Caco-2 (cell line): ENCODE results near the gene TMEM62. TPM values are rescaled to one million over a fixed set of nuclear protein-coding genes. Genes with fewer than 3 reads are reported as not detected.

Experiments used
- BruUV-seq: library from RNA; stranded (reverse); fragments of 400-500 nt; replicated peaks from 2 replicates; lab custom pipeline; 2021; lab: Mats Ljungman, UMichigan
- CTCF ChIA-PET: fragments of 300-600 bp; sonication (Branson Sonifier 250); formaldehyde crosslinking; loops from one replicate; lab custom pipeline; 2022; ENCODE audit warnings: antibody characterized with exemption; lab: Charles Lee
- POLR2A ChIA-PET: fragments of 300-600 bp; sonication (Branson Sonifier 250); formaldehyde crosslinking; loops from one replicate; lab custom pipeline; 2022; ENCODE audit warnings: antibody characterized with exemption; lab: Charles Lee
- DNase-seq, 2 experiments: peaks; one replicate each; pipeline versions ENCODE4 v3.0.0 to v3.0.0-alpha.2; 2020 to 2022
- H3K27me3 ChIP-seq: replicated peaks from 2 replicates; pipeline ENCODE4 v1.6.0; 2011; ENCODE audit warnings: low read length; ENCODE audit not compliant: control insufficient read depth, insufficient read depth
- H3K36me3 ChIP-seq: 2 replicates; pipeline ENCODE4 v1.5.1; 2011; ENCODE audit warnings: low read length; ENCODE audit not compliant: control insufficient read depth, insufficient read depth
- H3K4me1 ChIP-seq: fragments of 250-450 bp; sonication (Bioruptor Pico); 2 replicates; pipeline ENCODE4 v1.5.1; 2020; ENCODE audit warnings: mild to moderate bottlenecking
- H3K4me3 ChIP-seq: 2 replicates; pipeline ENCODE4 v1.5.1; 2011; ENCODE audit warnings: low read depth, mild to moderate bottlenecking, control low read depth, low read length
- H3K9me3 ChIP-seq: fragments of 250-450 bp; sonication (Bioruptor Pico); 2 replicates; pipeline ENCODE4 v1.5.1; 2020; ENCODE audit warnings: mild to moderate bottlenecking, moderate library complexity
- H3K27ac Mint-ChIP-seq: one replicate; pipeline ENCODE4 v1.8.0; 2022; ENCODE audit warnings: mixed read lengths; ENCODE audit not compliant: unreplicated experiment
- H3K27me3 Mint-ChIP-seq: one replicate; pipeline ENCODE4 v1.8.0; 2022; ENCODE audit warnings: mixed read lengths; ENCODE audit not compliant: insufficient read depth, unreplicated experiment
- H3K36me3 Mint-ChIP-seq: one replicate; pipeline ENCODE4 v1.8.0; 2022; ENCODE audit warnings: mild to moderate bottlenecking, mixed read lengths; ENCODE audit not compliant: insufficient read depth, unreplicated experiment
- H3K4me1 Mint-ChIP-seq: one replicate; pipeline ENCODE4 v1.8.0; 2022; ENCODE audit warnings: low read depth, mixed read lengths; ENCODE audit not compliant: unreplicated experiment
- H3K4me3 Mint-ChIP-seq: one replicate; pipeline ENCODE4 v1.8.0; 2022; ENCODE audit warnings: mild to moderate bottlenecking, moderate library complexity, mixed read lengths; ENCODE audit not compliant: unreplicated experiment
- H3K9me3 Mint-ChIP-seq: one replicate; pipeline ENCODE4 v1.8.0; 2022; ENCODE audit warnings: mixed read lengths; ENCODE audit not compliant: unreplicated experiment
- intact Hi-C: fragments of 100-400 bp; cut with micrococcal nuclease; formaldehyde crosslinking; loops from one replicate; pipeline ENCODE4 v1.10.0; 2022; ENCODE audit not compliant: unreplicated experiment
- total RNA-seq: library from RNA; stranded (reverse); gene quantifications from 2 replicates; pipeline ENCODE4 v1.2.3, GENCODE V29; 2022
- TF ChIP-seq, protein P1 (sequence below), 2 experiments: fragments of 200-600 bp in 1 of 2; IDR thresholded peaks; 1 replicate in 1 of 2; 2 replicates in 1 of 2; pipeline versions ENCODE4 v1.5.1 to v1.8.0; 2011 to 2022; ENCODE audit warnings: antibody characterized with exemption in 1 of 2, control low read depth in 1 of 2, inconsistent platforms in 1 of 2, low read depth in 1 of 2, low read length in 1 of 2, mild to moderate bottlenecking in 1 of 2, moderate library complexity in 1 of 2; ENCODE audit not compliant: insufficient read depth in 1 of 2, severe bottlenecking in 1 of 2, unreplicated experiment in 1 of 2

Gene TMEM62
- total RNA-seq, 1 experiment from 2014 or later: 23.7 TPM

- no peak overlapping the region for H3K4me3 Mint-ChIP-seq
- no peak for DNase-seq
- intact Hi-C loops: loop anchor here (5.0 to 10.0 kb wide), 2 partner anchors 81 to 501 kb away; no protein-coding TSS in a partner anchor
- Histone ChIP-seq H3K27me3 (peaks cover 1% of the 10 kb centered on the region; the same call in 1 of the 2 replicates), H3K4me3 (no peak overlapping the region), H3K9me3 (no peaks in the 10 kb centered on the region), H3K4me1 (no peaks in the 10 kb centered on the region; the same call in 1 of the 2 replicates), H3K36me3 (no peaks in the 10 kb centered on the region)
- H3K36me3 Mint-ChIP-seq: no peaks in the 10 kb centered on the region
- H3K9me3 Mint-ChIP-seq: no peaks in the 10 kb centered on the region
- TF ChIP-seq, protein P1, sequence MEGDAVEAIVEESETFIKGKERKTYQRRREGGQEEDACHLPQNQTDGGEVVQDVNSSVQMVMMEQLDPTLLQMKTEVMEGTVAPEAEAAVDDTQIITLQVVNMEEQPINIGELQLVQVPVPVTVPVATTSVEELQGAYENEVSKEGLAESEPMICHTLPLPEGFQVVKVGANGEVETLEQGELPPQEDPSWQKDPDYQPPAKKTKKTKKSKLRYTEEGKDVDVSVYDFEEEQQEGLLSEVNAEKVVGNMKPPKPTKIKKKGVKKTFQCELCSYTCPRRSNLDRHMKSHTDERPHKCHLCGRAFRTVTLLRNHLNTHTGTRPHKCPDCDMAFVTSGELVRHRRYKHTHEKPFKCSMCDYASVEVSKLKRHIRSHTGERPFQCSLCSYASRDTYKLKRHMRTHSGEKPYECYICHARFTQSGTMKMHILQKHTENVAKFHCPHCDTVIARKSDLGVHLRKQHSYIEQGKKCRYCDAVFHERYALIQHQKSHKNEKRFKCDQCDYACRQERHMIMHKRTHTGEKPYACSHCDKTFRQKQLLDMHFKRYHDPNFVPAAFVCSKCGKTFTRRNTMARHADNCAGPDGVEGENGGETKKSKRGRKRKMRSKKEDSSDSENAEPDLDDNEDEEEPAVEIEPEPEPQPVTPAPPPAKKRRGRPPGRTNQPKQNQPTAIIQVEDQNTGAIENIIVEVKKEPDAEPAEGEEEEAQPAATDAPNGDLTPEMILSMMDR (IDR thresholded peaks at IDR 0.05; ENCODE audit: insufficient read depth in 1 of 2, low read depth in 1 of 2, low read length in 1 of 2, severe bottlenecking in 1 of 2, unreplicated experiment in 1 of 2): no peak
- ChIA-PET POLR2A (no interaction called here), CTCF (no interaction called here)
- H3K4me1 Mint-ChIP-seq: peaks cover 7% of the 10 kb centered on the region
- H3K27me3 Mint-ChIP-seq: peaks cover 6% of the 10 kb centered on the region
- BruUV-seq: no TSS peak
- no peak overlapping the region for H3K27ac Mint-ChIP-seq
Measured at GRCh38 chr15:43206054-43206453, 72.7 kb downstream of the TMEM62 start.

DNA sequence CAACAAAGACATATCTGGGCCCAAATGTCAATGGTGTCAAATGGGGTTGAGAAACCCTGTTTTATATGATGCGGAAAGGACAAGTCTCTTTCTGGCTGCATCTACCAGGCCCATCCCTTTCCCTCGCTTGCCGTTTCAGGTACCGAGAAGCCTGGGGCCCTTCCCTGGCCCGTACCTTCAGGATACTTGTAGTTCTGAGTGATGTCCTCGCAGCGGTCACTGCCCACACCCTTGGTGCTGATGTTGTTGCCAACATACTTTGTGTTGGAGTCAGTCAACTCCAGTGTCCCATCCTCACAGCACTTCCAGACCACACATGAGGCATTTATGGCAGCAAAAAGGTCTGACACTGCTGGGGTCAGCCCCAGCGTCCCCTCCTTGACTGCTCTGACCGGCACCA is 73.6 kb downstream of the TMEM62 start:
- intact Hi-C loops: loop anchor here (5.0 to 10.0 kb wide), 2 partner anchors 80 to 502 kb away; no protein-coding TSS in a partner anchor
- TF ChIP-seq, protein P1 (IDR thresholded peaks at IDR 0.05; ENCODE audit: insufficient read depth in 1 of 2, low read depth in 1 of 2, low read length in 1 of 2, severe bottlenecking in 1 of 2, unreplicated experiment in 1 of 2): no peak
- H3K27me3 ChIP-seq: peaks cover 1% of the 10 kb centered on the region; the same call in 1 of the 2 replicates
- H3K4me1 ChIP-seq: no peaks in the 10 kb centered on the region; the same call in 1 of the 2 replicates
- Mint-ChIP-seq H3K27me3 (peaks cover 5% of the 10 kb centered on the region), H3K9me3 (no peaks in the 10 kb centered on the region), H3K4me3 (no peak overlapping the region), H3K4me1 (peaks cover 7% of the 10 kb centered on the region), H3K27ac (no peak overlapping the region), H3K36me3 (no peaks in the 10 kb centered on the region)
- H3K9me3 ChIP-seq: no peaks in the 10 kb centered on the region
- DNase-seq: no peak
- CTCF ChIA-PET: interaction anchor here (3.8 kb wide), 1 partner anchor 79 kb away, joined by 19 read pairs; no protein-coding TSS in a partner anchor
- POLR2A ChIA-PET: no interaction called here
- H3K4me3 ChIP-seq: no peak overlapping the region
- no peaks in the 10 kb centered on the region for H3K36me3 ChIP-seq
- no TSS peak for BruUV-seq

- no peaks in the 10 kb centered on the region for H3K36me3 Mint-ChIP-seq
- peaks cover 5% of the 10 kb centered on the region for H3K27me3 Mint-ChIP-seq
- POLR2A ChIA-PET: no interaction called here
- H3K4me1 Mint-ChIP-seq: peaks cover 7% of the 10 kb centered on the region
- no peak overlapping the region for H3K27ac Mint-ChIP-seq
- H3K36me3 ChIP-seq: no peaks in the 10 kb centered on the region
- H3K4me3 Mint-ChIP-seq: no peak overlapping the region
- no peak overlapping the region for H3K4me3 ChIP-seq
- no peaks in the 10 kb centered on the region for H3K9me3 Mint-ChIP-seq
- intact Hi-C loops: loop anchor here (5.0 to 10.0 kb wide), 2 partner anchors 79 to 504 kb away; no protein-coding TSS in a partner anchor
- BruUV-seq: no TSS peak
- H3K27me3 ChIP-seq: peaks cover 1% of the 10 kb centered on the region; the same call in 1 of the 2 replicates
- H3K4me1 ChIP-seq: no peaks in the 10 kb centered on the region; the same call in 1 of the 2 replicates
- CTCF ChIA-PET: interaction anchor here (1.0 to 3.8 kb wide), 2 partner anchors 9 to 77 kb away, joined by 3 to 19 read pairs; no protein-coding TSS in a partner anchor
- no peak for DNase-seq
- TF ChIP-seq, protein P1 (IDR thresholded peaks at IDR 0.05; ENCODE audit: insufficient read depth in 1 of 2, low read depth in 1 of 2, low read length in 1 of 2, severe bottlenecking in 1 of 2, unreplicated experiment in 1 of 2): no peak
- H3K9me3 ChIP-seq: no peaks in the 10 kb centered on the region
Measured at GRCh38 chr15:43208052-43209002, 74.9 kb downstream of the TMEM62 start.
